Neural cell (in vitro differentiated cells): ENCODE data around the gene SREK1. TPM values are rescaled to one million over a fixed set of nuclear protein-coding genes. Genes with fewer than 3 reads are reported as not detected.

Experiments
- H2AFZ ChIP-seq: fragments of 200-600, 300-800 bp; sonication (generic), shearing (Covaris generic); 2 replicates; pipeline ENCODE4 v1.6.0; 2014; ENCODE audit warnings: low read depth, mild to moderate bottlenecking, antibody characterized with exemption, low read length, moderate library complexity
- H3F3A ChIP-seq: fragments of 200-600 bp; shearing (Covaris generic); 2 replicates; pipeline ENCODE4 v1.6.1; 2016; ENCODE audit warnings: mild to moderate bottlenecking, moderate library complexity, mixed read lengths, antibody characterized with exemption, low read length; ENCODE audit not compliant: insufficient read depth, poor library complexity, severe bottlenecking
- H3K27ac ChIP-seq: fragments of 200-600, 300-800 bp; sonication (generic), shearing (Covaris generic); 2 replicates; pipeline ENCODE4 v1.5.1; 2014; ENCODE audit warnings: mild to moderate bottlenecking, low read length, moderate library complexity
- H3K27me3 ChIP-seq: fragments of 300-800, 200-600 bp; sonication (generic), shearing (Covaris generic); 2 replicates; pipeline ENCODE4 v1.6.0; 2014; ENCODE audit warnings: mild to moderate bottlenecking, low read depth, low read length, moderate library complexity; ENCODE audit not compliant: insufficient read depth
- H3K36me3 ChIP-seq: fragments of 300-800, 200-600 bp; sonication (generic), shearing (Covaris generic); 2 replicates; pipeline ENCODE4 v1.5.1; 2014; ENCODE audit warnings: mild to moderate bottlenecking, antibody characterized with exemption, low read length, moderate library complexity; ENCODE audit not compliant: insufficient read depth
- H3K4me2 ChIP-seq: fragments of 300-800, 200-600 bp; sonication (generic), shearing (Covaris generic); 2 replicates; pipeline ENCODE4 v1.6.0; 2014; ENCODE audit warnings: mild to moderate bottlenecking, low read length
- H3K4me3 ChIP-seq: fragments of 300-800, 200-600 bp; sonication (generic), shearing (Covaris generic); 2 replicates; pipeline ENCODE4 v1.5.1; 2014; ENCODE audit warnings: mild to moderate bottlenecking, low read length, moderate library complexity
- H3K79me2 ChIP-seq: fragments of 200-600 bp; shearing (Covaris generic); replicated peaks from 2 replicates; pipeline ENCODE4 v1.6.0; 2014; ENCODE audit warnings: mild to moderate bottlenecking, low read length, moderate library complexity; ENCODE audit not compliant: insufficient read depth
- H3K9ac ChIP-seq: fragments of 300-800, 200-600 bp; sonication (generic), shearing (Covaris generic); 2 replicates; pipeline ENCODE4 v1.6.1; 2016; ENCODE audit warnings: mild to moderate bottlenecking, low read length, mixed read lengths
- H3K9me2 ChIP-seq: fragments of 200-600 bp; shearing (Covaris generic); 2 replicates; pipeline ENCODE4 v1.6.1; 2016; ENCODE audit warnings: mild to moderate bottlenecking, low read length, mixed read lengths; ENCODE audit not compliant: insufficient read depth
- H3K9me3 ChIP-seq: fragments of 200-600, 300-800 bp; sonication (generic), shearing (Covaris generic); 2 replicates; pipeline ENCODE4 v1.6.1; 2016; ENCODE audit warnings: mild to moderate bottlenecking, mixed run types, low read length, moderate library complexity, mixed read lengths
- H4K20me1 ChIP-seq: fragments of 200-600 bp; shearing (Covaris generic); 2 replicates; pipeline ENCODE4 v1.6.1; 2016; ENCODE audit warnings: mild to moderate bottlenecking, mixed run types; ENCODE audit not compliant: insufficient read depth
- EP300 ChIP-seq: fragments of 450-650 bp; conservative IDR thresholded peaks from 2 replicates; pipeline ENCODE4 v1.6.1; 2014; ENCODE audit warnings: antibody characterized with exemption, mild to moderate bottlenecking, moderate library complexity; ENCODE audit not compliant: poor library complexity, severe bottlenecking
- EZH2 ChIP-seq: fragments of 200-600, 300-800 bp; shearing (Covaris generic), sonication (generic); IDR thresholded peaks from 2 replicates; pipeline ENCODE4 v1.6.1; 2014; ENCODE audit warnings: antibody characterized with exemption, low read length, borderline replicate concordance, mild to moderate bottlenecking; ENCODE audit not compliant: insufficient read depth, poor library complexity, severe bottlenecking
- MXI1 ChIP-seq: fragments of 450-650 bp; conservative IDR thresholded peaks from 2 replicates; pipeline ENCODE4 v1.6.1; 2014; ENCODE audit warnings: antibody characterized with exemption, mild to moderate bottlenecking; ENCODE audit not compliant: poor library complexity, severe bottlenecking
- POLR2AphosphoS5 ChIP-seq: IDR thresholded peaks from 2 replicates; pipeline ENCODE4 v1.6.1; 2012
- RAD21 ChIP-seq: fragments of 450-650 bp; conservative IDR thresholded peaks from 2 replicates; pipeline ENCODE4 v1.6.1; 2014; ENCODE audit warnings: antibody characterized with exemption, mild to moderate bottlenecking, moderate library complexity
- SMC3 ChIP-seq: fragments of 450-650 bp; conservative IDR thresholded peaks from 2 replicates; pipeline ENCODE4 v1.6.1; 2014; ENCODE audit warnings: antibody characterized with exemption, mild to moderate bottlenecking, moderate library complexity; ENCODE audit not compliant: poor library complexity
- polyA plus RNA-seq: library from polyadenylated mRNA; depleted of rRNA; stranded (reverse); fragments of >200 nt; gene quantifications from 2 replicates; pipeline ENCODE4 v1.2.3, GENCODE V29; 2014
- TF ChIP-seq, protein P1 (sequence below): fragments of 450-650 bp; IDR thresholded peaks from 2 replicates; pipeline ENCODE4 v1.5.1; 2014; ENCODE audit warnings: antibody characterized with exemption, mild to moderate bottlenecking, moderate library complexity; ENCODE audit not compliant: poor library complexity, severe bottlenecking
- TF ChIP-seq, protein P2 (sequence below): IDR thresholded peaks from 2 replicates; pipeline ENCODE4 v1.6.1; 2012; ENCODE audit warnings: borderline replicate concordance

SREK1 gene
- polyA plus RNA-seq, 1 donor from 2014 or later, result 73.6 TPM

DNA sequence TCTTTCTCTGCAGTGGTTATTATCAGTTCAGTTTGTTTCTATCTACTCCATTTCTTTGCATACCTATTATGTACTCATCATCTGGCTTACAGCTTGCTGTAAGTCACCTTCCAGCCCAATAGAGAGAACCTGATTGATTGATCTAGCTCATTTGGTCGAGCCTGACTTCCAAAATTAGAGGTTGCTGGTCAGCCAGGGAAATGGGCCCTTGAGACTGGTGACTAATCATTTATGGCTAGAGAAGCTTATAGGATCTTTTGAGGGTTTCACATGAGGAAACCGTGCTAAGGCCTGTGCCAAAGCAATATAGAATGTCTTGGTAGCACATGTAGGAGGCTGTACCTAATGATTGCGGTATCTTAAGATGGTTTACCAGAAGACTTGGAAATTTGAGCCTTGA is 5.8 kb downstream of the SREK1 start:
- Histone ChIP-seq H3K36me3 (no peaks in the 10 kb centered on the region), H3K9me3 (no peaks in the 10 kb centered on the region), H3K4me2 (no peak overlapping the region), H3K79me2 (peaks cover 96% of the 10 kb centered on the region), H3K27ac (no peak overlapping the region), H2AFZ (no peak overlapping the region), H4K20me1 (no peaks in the 10 kb centered on the region), H3F3A (no peaks in the 10 kb centered on the region), H3K9ac (no peak overlapping the region), H3K9me2 (no peaks in the 10 kb centered on the region), H3K27me3 (no peaks in the 10 kb centered on the region), H3K4me3 (no peak overlapping the region)
- TF ChIP-seq EP300, result no peak
- no peak for TF ChIP-seq POLR2AphosphoS5
- no peak for TF ChIP-seq RAD21
- TF ChIP-seq, protein P1, sequence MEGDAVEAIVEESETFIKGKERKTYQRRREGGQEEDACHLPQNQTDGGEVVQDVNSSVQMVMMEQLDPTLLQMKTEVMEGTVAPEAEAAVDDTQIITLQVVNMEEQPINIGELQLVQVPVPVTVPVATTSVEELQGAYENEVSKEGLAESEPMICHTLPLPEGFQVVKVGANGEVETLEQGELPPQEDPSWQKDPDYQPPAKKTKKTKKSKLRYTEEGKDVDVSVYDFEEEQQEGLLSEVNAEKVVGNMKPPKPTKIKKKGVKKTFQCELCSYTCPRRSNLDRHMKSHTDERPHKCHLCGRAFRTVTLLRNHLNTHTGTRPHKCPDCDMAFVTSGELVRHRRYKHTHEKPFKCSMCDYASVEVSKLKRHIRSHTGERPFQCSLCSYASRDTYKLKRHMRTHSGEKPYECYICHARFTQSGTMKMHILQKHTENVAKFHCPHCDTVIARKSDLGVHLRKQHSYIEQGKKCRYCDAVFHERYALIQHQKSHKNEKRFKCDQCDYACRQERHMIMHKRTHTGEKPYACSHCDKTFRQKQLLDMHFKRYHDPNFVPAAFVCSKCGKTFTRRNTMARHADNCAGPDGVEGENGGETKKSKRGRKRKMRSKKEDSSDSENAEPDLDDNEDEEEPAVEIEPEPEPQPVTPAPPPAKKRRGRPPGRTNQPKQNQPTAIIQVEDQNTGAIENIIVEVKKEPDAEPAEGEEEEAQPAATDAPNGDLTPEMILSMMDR, result no peak
- no peak for TF ChIP-seq MXI1

GRCh38 chr5:66151030-66151429 is 6.9 kb downstream of the SREK1 start:
- TF ChIP-seq, protein P2, sequence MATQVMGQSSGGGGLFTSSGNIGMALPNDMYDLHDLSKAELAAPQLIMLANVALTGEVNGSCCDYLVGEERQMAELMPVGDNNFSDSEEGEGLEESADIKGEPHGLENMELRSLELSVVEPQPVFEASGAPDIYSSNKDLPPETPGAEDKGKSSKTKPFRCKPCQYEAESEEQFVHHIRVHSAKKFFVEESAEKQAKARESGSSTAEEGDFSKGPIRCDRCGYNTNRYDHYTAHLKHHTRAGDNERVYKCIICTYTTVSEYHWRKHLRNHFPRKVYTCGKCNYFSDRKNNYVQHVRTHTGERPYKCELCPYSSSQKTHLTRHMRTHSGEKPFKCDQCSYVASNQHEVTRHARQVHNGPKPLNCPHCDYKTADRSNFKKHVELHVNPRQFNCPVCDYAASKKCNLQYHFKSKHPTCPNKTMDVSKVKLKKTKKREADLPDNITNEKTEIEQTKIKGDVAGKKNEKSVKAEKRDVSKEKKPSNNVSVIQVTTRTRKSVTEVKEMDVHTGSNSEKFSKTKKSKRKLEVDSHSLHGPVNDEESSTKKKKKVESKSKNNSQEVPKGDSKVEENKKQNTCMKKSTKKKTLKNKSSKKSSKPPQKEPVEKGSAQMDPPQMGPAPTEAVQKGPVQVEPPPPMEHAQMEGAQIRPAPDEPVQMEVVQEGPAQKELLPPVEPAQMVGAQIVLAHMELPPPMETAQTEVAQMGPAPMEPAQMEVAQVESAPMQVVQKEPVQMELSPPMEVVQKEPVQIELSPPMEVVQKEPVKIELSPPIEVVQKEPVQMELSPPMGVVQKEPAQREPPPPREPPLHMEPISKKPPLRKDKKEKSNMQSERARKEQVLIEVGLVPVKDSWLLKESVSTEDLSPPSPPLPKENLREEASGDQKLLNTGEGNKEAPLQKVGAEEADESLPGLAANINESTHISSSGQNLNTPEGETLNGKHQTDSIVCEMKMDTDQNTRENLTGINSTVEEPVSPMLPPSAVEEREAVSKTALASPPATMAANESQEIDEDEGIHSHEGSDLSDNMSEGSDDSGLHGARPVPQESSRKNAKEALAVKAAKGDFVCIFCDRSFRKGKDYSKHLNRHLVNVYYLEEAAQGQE, result no peak
- Histone ChIP-seq H3K9me2 (no peaks in the 10 kb centered on the region), H3K27ac (no peak overlapping the region), H3K36me3 (no peaks in the 10 kb centered on the region), H3K79me2 (peaks cover 91% of the 10 kb centered on the region), H3K4me3 (no peak overlapping the region), H3K4me2 (no peak overlapping the region), H3K27me3 (no peaks in the 10 kb centered on the region), H3F3A (no peaks in the 10 kb centered on the region), H3K9me3 (no peaks in the 10 kb centered on the region), H3K9ac (no peak overlapping the region), H4K20me1 (no peaks in the 10 kb centered on the region), H2AFZ (no peak overlapping the region)

DNA sequence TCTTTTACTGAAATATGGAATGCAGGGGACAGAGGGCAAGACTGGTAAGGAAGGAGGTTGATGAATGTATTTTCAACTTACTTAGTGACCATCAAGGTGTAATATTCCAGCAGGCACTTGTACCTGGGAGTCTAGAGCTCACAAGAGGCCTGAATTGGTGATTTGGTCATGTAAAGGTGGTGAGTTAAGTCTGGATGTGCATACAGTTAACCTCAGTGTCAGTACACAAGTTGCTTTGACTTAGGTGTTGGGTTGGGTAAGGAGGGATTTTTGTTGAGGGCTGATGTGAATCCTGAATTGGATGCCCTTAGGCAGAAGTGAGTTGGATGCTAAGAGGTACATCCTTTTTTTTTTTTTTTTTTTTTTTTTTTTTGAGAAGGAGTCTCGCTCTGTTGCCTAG is 7.4 kb downstream of the SREK1 start:
- Histone ChIP-seq H3K27ac (no peak overlapping the region), H2AFZ (no peak overlapping the region), H3K4me3 (no peak overlapping the region), H3K79me2 (peaks cover 86% of the 10 kb centered on the region), H3K9me3 (no peaks in the 10 kb centered on the region), H3K36me3 (no peaks in the 10 kb centered on the region), H3K9me2 (no peaks in the 10 kb centered on the region), H4K20me1 (no peaks in the 10 kb centered on the region), H3K4me2 (no peak overlapping the region), H3F3A (no peaks in the 10 kb centered on the region), H3K27me3 (no peaks in the 10 kb centered on the region), H3K9ac (no peak overlapping the region)
- TF ChIP-seq POLR2AphosphoS5, result no peak
- no peak for TF ChIP-seq SMC3
- no peak for TF ChIP-seq EZH2
- TF ChIP-seq MXI1, result no peak
- TF ChIP-seq RAD21, result no peak
- TF ChIP-seq EP300, result no peak
